Osteoblast (primary cell): ENCODE results near the gene SHISAL1. TPM values are rescaled to one million over a fixed set of nuclear protein-coding genes. Genes with fewer than 3 reads are reported as not detected.

ENCODE experiments used
- DNase-seq: peaks from one replicate; pipeline ENCODE4 v3.0.0; 2011; ENCODE audit warnings: low spot score, mixed read lengths; ENCODE audit not compliant: insufficient read length; ENCODE audit errors: missing footprints
- H2AFZ ChIP-seq: 2 replicates; pipeline ENCODE4 v1.6.0; 2011; ENCODE audit warnings: mild to moderate bottlenecking, low read length
- H3K27ac ChIP-seq: 2 replicates; pipeline ENCODE4 v1.5.1; 2011; ENCODE audit warnings: mild to moderate bottlenecking, low read depth, low read length, moderate library complexity
- H3K27me3 ChIP-seq: 2 replicates; pipeline ENCODE4 v1.6.0; 2012; ENCODE audit warnings: mild to moderate bottlenecking, control low read depth, inconsistent platforms, low read length, moderate library complexity; ENCODE audit not compliant: insufficient read depth
- H3K36me3 ChIP-seq: 2 replicates; pipeline ENCODE4 v1.5.1; 2011; ENCODE audit warnings: mild to moderate bottlenecking, low read length, control low read depth, moderate library complexity; ENCODE audit not compliant: insufficient read depth
- H3K4me1 ChIP-seq: 2 replicates; pipeline ENCODE4 v1.5.1; 2011; ENCODE audit warnings: mild to moderate bottlenecking, low read length, control low read depth, moderate library complexity; ENCODE audit not compliant: insufficient read depth
- H3K4me2 ChIP-seq: 2 replicates; pipeline ENCODE4 v1.6.0; 2011; ENCODE audit warnings: mild to moderate bottlenecking, low read length; ENCODE audit not compliant: insufficient read depth
- H3K4me3 ChIP-seq: fragments of 200-600 bp; sonication (generic); 3 replicates; pipeline ENCODE4 v1.5.1; 2012; ENCODE audit warnings: mild to moderate bottlenecking, low read length, inconsistent platforms; ENCODE audit not compliant: insufficient read depth
- H3K79me2 ChIP-seq: 2 replicates; pipeline ENCODE4 v1.6.0; 2012; ENCODE audit warnings: mild to moderate bottlenecking, low read length, control low read depth, inconsistent platforms; ENCODE audit not compliant: insufficient read depth
- H3K9me3 ChIP-seq: 2 replicates; pipeline ENCODE4 v1.5.1; 2011; ENCODE audit warnings: low read depth, low read length, control low read depth
- H4K20me1 ChIP-seq: 2 replicates; pipeline ENCODE4 v1.6.0; 2012; ENCODE audit warnings: mild to moderate bottlenecking, low read length, control low read depth; ENCODE audit not compliant: insufficient read depth
- total RNA-seq: library from RNA; depleted of rRNA; stranded (reverse); fragments of >200 nt; gene quantifications from 2 replicates; pipeline ENCODE4 v1.2.3, GENCODE V29; 2012
- TF ChIP-seq, protein P1 (sequence below): IDR thresholded peaks from 2 replicates; pipeline ENCODE4 v1.5.1; 2011; ENCODE audit warnings: mild to moderate bottlenecking, low read depth, low read length, moderate library complexity; ENCODE audit errors: extremely low read depth

Gene SHISAL1
- total RNA-seq, 1 donor = 52.5 TPM

DNA sequence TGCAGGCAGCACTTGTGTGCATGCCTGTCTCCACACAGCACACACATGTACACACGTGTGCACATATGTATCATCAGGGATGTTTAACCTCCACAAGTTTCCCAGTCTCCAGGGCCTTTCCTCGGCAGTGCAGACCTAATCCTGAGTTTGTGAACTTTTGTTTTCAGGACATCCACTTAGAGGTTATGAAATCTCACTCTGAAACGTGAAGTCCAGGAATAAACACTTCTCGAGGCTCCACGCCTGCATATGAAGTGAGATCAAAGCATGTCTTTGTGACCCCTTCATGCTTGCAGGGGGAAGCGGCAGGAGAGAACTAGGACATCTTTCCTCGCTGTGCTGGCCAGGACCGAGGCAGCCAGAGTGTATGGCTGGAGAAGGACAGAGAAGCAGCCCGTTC lies 3.1 kb downstream of the SHISAL1 start:
- Histone ChIP-seq H4K20me1 (peaks cover 2% of the 10 kb centered on the region), H3K9me3 (no peaks in the 10 kb centered on the region), H3K4me1 (peaks cover 37% of the 10 kb centered on the region), H3K4me2 (peak overlapping the region; percentile 50), H3K79me2 (peaks cover 33% of the 10 kb centered on the region), H3K27ac (peak overlapping the region; percentile 78), H3K4me3 (no peak overlapping the region), H2AFZ (no peak overlapping the region), H3K27me3 (no peaks in the 10 kb centered on the region), H3K36me3 (no peaks in the 10 kb centered on the region)
- TF ChIP-seq, protein P1, sequence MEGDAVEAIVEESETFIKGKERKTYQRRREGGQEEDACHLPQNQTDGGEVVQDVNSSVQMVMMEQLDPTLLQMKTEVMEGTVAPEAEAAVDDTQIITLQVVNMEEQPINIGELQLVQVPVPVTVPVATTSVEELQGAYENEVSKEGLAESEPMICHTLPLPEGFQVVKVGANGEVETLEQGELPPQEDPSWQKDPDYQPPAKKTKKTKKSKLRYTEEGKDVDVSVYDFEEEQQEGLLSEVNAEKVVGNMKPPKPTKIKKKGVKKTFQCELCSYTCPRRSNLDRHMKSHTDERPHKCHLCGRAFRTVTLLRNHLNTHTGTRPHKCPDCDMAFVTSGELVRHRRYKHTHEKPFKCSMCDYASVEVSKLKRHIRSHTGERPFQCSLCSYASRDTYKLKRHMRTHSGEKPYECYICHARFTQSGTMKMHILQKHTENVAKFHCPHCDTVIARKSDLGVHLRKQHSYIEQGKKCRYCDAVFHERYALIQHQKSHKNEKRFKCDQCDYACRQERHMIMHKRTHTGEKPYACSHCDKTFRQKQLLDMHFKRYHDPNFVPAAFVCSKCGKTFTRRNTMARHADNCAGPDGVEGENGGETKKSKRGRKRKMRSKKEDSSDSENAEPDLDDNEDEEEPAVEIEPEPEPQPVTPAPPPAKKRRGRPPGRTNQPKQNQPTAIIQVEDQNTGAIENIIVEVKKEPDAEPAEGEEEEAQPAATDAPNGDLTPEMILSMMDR = no peak
- no peak for DNase-seq

DNA sequence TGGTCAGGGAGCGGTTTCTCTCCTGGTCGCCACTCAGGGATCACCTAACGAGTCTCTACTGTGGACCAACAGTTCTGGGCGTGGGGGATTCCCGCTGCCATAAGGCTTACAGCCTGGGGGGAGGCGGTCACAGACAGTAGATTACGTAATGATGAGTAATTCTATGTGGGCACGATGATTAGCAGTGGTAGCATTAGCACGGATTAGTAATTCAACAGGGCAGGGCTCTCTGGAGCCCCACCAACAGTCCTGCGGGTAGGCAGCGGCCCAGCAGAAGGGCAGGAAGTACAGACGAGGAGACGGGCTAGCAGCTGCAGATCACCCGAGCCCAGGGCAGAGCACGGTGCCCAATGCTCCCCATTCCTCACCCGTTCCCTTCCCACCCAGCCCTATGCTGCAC lies 3.6 kb downstream of the SHISAL1 start:
- peak overlapping the region; percentile 78 for H3K27ac ChIP-seq
- H3K4me1 ChIP-seq = peaks cover 43% of the 10 kb centered on the region

DNA sequence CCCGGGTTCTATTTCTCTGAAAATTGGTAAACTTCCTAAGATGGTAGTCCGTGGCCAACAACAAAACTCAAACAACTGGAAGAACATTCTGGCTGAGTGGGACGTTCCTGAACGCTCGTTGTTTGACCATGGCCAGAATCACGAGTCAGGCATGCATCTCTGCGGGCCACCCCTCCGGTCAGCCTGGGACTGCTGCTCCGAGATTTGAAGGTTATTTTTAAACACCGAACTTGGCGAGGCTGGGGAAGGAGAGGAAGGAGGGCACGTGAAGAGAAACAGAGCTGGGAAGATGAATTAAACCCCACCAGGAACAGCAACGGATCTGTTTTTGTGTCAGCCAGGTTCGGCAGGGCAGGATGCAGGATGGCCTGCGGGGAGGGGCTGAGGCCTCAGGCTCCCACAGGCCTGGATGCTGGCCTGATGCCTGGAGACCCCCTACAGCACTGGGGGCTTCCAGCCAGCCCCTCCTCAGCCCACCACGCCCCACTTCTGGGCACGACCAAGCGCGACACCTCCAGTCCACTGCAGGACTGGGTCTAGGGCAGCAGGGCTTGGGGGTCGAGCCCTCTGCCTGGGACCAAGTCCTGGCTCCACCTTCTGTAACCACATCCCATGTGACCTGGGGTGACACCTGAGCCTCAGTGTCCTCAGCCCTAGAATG lies 5.1 kb downstream of the SHISAL1 start:
- no peaks in the 10 kb centered on the region for H3K27me3 ChIP-seq
- H2AFZ ChIP-seq = no peak overlapping the region
- peaks cover 3% of the 10 kb centered on the region for H4K20me1 ChIP-seq
- TF ChIP-seq, protein P1 = no peak
- no peak for DNase-seq
- peaks cover 44% of the 10 kb centered on the region for H3K4me1 ChIP-seq
- H3K27ac ChIP-seq = peak overlapping the region; percentile 14
- peaks cover 32% of the 10 kb centered on the region for H3K79me2 ChIP-seq
- H3K36me3 ChIP-seq = no peaks in the 10 kb centered on the region
- no peak overlapping the region for H3K4me2 ChIP-seq
- H3K9me3 ChIP-seq = no peaks in the 10 kb centered on the region
- H3K4me3 ChIP-seq = no peak overlapping the region

More for the DNA sequence above, 3.6 kb downstream of the SHISAL1 start:
- Histone ChIP-seq H4K20me1 (peaks cover 3% of the 10 kb centered on the region), H3K9me3 (no peaks in the 10 kb centered on the region), H3K79me2 (peaks cover 33% of the 10 kb centered on the region), H2AFZ (peak overlapping the region; percentile 60), H3K27me3 (no peaks in the 10 kb centered on the region), H3K36me3 (no peaks in the 10 kb centered on the region), H3K4me3 (peak overlapping the region; percentile 2), H3K4me2 (peak overlapping the region; percentile 59)
- peak; percentile 99 for DNase-seq
- TF ChIP-seq, protein P1 = no peak

DNA sequence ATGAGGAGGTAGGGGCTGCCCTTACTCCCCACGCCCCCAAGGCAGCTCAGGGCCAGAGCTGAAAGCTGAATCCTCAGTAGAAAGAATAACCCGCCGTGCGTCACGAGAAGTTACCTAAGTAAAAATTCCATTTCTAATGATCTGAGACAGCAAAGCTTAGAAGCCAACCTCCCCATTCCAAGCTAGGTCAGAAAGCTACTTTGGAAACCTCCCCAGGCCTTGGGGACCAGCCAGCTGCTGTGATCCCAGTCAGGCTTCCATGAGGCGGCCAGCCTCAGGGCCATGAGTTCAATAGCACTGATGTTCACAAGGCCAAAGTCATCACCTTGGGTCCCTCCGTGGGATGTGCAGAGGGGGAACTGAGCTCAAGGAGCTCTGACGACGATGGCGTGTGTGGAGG lies 6.9 kb downstream of the SHISAL1 start:
- TF ChIP-seq, protein P1 = no peak
- H3K27me3 ChIP-seq = no peaks in the 10 kb centered on the region
- H2AFZ ChIP-seq = no peak overlapping the region
- H3K4me2 ChIP-seq = no peak overlapping the region
- H3K4me1 ChIP-seq = peaks cover 28% of the 10 kb centered on the region
- DNase-seq = no peak
- H4K20me1 ChIP-seq = peaks cover 3% of the 10 kb centered on the region
- H3K36me3 ChIP-seq = no peaks in the 10 kb centered on the region
- peaks cover 20% of the 10 kb centered on the region for H3K79me2 ChIP-seq
- no peak overlapping the region for H3K4me3 ChIP-seq
- no peak overlapping the region for H3K27ac ChIP-seq
- no peaks in the 10 kb centered on the region for H3K9me3 ChIP-seq
